ENCODE data around the gene PTPN21. TPM values are rescaled to one million over a fixed set of nuclear protein-coding genes. Genes with fewer than 3 reads are reported as not detected.

PTPN21 gene
- total and polyA plus RNA-seq, 8 donors: 5.0 to 13.6 (median 10.5) TPM

GRCh38 chr14:88565427-88565826 lies 10.6 kb upstream of the PTPN21 start:
- H3K9me3 ChIP-seq: no peaks in the 10 kb centered on the region
- FAIRE-seq: no peak
- H3K4me3 ChIP-seq: no peak overlapping the region
- TF ChIP-seq CTCF (IDR thresholded peaks at IDR 0.05): no peak
- H3K27ac ChIP-seq: no peak overlapping the region
- H3K36me3 ChIP-seq: peaks cover 0 to 9% (median 9%) of the 10 kb centered on the region in 3 donors
- no peaks in the 10 kb centered on the region for H3K27me3 ChIP-seq
- ATAC-seq: no peak
- peaks cover 0 to 18% (median 15%) of the 10 kb centered on the region in 3 donors for H3K4me1 ChIP-seq
- DNase-seq: no peak
- WGBS, 2 donors: 84 to 85% methylated on average over 5 of the region's 5 CpGs
- intact Hi-C loops (cut with DNase I): no loop called here

- H3K36me3 ChIP-seq: peaks cover 0 to 7% (median 5%) of the 10 kb centered on the region in 3 donors
- peak overlapping the region; percentile 70 to 97 (median 86) for H3K4me3 ChIP-seq
- TF ChIP-seq CTCF (IDR thresholded peaks at IDR 0.05): no peak
- peak overlapping the region in 3 of 4 donors; percentile 87 to 94 (median 87) for H3K27ac ChIP-seq
- FAIRE-seq: no peak
- peaks cover 0 to 18% (median 15%) of the 10 kb centered on the region in 3 donors for H3K4me1 ChIP-seq
- intact Hi-C loops (cut with DNase I): no loop called here
- H3K9me3 ChIP-seq: no peaks in the 10 kb centered on the region
- 13 to 18% methylated on average over 7 of the region's 7 CpGs for WGBS, 2 donors
- H3K27me3 ChIP-seq: no peaks in the 10 kb centered on the region
- no peak for ATAC-seq
- no peak for DNase-seq
Measured at GRCh38 chr14:88563845-88564244, 9.0 kb upstream of the PTPN21 start.

- Histone ChIP-seq H3K4me1 (peaks cover 0 to 18% (median 15%) of the 10 kb centered on the region in 3 donors), H3K27me3 (no peaks in the 10 kb centered on the region), H3K36me3 (peaks cover 0 to 7% (median 0%) of the 10 kb centered on the region in 3 donors), H3K27ac (peak within 1 kb of the TSS; percentile 68 to 94 (median 87)), H3K9me3 (no peaks in the 10 kb centered on the region), H3K4me3 (peak within 1 kb of the TSS; percentile 70 to 97 (median 86))
- intact Hi-C loops (cut with DNase I): no loop called here
- DNase-seq (peak; percentile 77 to 95 (median 87)), ATAC-seq (peak; percentile 95 to 98 (median 98)), FAIRE-seq (no peak)
- 1% methylated on average over 63 to 99 of the region's 99 CpGs for WGBS, 2 donors
- no peak for TF ChIP-seq CTCF (IDR thresholded peaks at IDR 0.05)
Measured at GRCh38 chr14:88562831-88563686, 8.3 kb upstream of the PTPN21 start, which contains the start of gene ZC3H14. TSS of gene ZC3H14 (plus strand) at chr14:88563037. CDS start at chr14:88563134, 97 bp downstream.

- ATAC-seq: peak in 1 of 4 donors; percentile 1
- no peak for TF ChIP-seq CTCF (IDR thresholded peaks at IDR 0.05)
- no peak for FAIRE-seq
Measured at GRCh38 chr14:88562532-88562830, 7.7 kb upstream of the PTPN21 start.

More at GRCh38 chr14:88562532-88562830, 7.7 kb upstream of the PTPN21 start:
- H3K4me1 ChIP-seq: peaks cover 0 to 18% (median 15%) of the 10 kb centered on the region in 3 donors
- WGBS, 2 donors: 19 to 20% methylated on average over 5 of the region's 5 CpGs
- peak overlapping the region; percentile 68 to 94 (median 87) for H3K27ac ChIP-seq
- DNase-seq: no peak
- H3K36me3 ChIP-seq: peaks cover 0 to 1% (median 0%) of the 10 kb centered on the region in 3 donors
- no peaks in the 10 kb centered on the region for H3K27me3 ChIP-seq
- intact Hi-C loops (cut with DNase I): no loop called here
- H3K4me3 ChIP-seq: peak overlapping the region; percentile 70 to 97 (median 86)
- no peaks in the 10 kb centered on the region for H3K9me3 ChIP-seq
